Stimulated activated CD8-positive, alpha-beta memory T cell treated with anti-CD3 and anti-CD28 coated beads, Interleukin-12 subunit alpha, Interleukin-12 subunit beta, amount 100 ng/mL, for 24 hours (primary cell): Measurements from ENCODE around the gene TPSG1.

Experiments
- DNase-seq: peaks from one replicate; pipeline ENCODE4 v3.0.0-alpha.2; 2020; ENCODE audit errors: extremely low read depth

TPSG1 gene

GRCh38 chr16:1176280-1176897 is 48.7 kb downstream of the TPSG1 start:
- DNase-seq = no peak

DNA sequence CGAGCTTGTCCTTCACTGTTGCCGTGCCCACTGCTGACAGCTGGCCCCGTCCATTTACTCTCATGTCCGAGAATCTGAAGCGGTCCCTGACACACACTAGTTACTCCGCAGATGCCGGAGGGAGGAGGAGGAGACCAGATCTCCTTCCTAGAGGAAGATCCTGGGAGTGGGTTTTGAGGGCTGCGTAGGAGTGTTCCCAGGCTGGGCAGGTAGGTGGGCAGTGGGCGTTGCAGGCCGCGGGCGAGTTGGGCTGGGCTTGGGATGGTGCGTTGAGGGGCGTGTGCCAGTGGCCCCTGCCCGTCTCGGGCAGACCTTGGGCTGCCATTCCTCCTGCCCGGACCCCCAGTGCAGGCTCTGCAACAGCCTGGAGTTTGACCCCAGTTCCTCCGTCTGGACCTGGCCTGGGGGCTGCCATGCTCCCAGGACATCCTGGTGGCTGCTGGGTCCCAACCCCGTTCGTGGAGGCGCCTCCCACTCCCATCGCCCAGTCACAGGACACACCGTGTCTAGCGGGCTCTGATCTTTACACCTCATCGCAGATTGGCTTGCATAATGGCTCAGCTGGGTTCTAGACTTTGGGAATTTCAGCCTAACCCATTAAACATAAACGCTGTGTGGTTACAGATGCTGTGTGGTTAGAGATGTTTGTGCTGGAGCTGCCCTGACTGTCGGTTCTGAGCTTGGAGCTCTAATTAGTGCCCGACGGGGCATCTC is 49.3 kb downstream of the TPSG1 start:
- DNase-seq = no peak

GRCh38 chr16:1174477-1175357 is 50.4 kb downstream of the TPSG1 start:
- no peak for DNase-seq

GRCh38 chr16:1173788-1174451 is 51.1 kb downstream of the TPSG1 start:
- no peak for DNase-seq

DNA sequence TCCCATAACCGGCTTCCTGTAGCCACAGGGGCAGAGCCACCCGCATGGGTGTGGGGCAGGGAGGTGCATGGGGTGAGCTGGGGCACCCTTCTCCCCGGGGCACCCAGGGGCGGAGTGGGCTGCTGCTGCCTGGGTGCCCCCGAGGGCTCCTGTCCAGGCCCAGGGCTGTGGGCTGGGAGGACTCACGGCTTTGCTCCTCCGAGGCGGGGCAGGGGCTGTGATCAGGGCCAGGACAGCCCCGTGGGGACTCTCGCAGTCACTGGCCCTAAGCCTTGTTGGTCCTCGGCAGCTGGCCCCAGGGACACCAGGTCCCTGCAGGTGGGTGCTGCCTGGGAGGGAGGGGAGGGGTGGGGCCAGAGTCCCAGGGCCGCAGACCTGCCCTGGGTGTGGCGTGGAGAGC is 52.4 kb downstream of the TPSG1 start:
- no peak for DNase-seq

DNA sequence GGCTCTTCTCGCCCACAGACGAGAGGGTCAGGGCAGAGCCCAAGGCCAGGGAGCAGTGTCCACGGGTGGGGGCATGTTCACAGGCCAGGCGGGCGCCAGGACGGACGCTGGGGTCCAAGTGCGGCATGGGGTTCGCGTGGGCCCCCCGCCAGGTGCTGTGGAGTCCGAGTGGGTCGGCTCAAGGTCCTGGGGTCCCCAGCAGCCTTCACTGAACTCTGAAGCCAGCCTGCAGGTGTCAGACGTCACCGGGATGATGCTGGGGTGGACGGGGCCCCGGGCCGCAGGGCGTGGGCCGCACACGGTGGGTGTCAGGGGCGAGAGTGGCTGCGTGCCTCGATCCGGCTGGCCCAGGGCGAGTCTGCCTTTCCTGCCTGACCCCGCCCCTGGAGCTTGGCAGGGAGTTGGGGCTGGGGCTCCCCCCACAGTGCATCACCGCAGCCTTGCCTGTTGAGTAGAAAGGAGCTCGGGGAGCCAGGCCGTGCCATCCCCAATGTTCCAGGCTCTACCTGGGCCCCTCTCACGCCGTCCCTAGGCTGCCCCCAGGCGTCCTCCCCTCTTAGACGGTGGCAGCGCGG is 53.1 kb downstream of the TPSG1 start:
- DNase-seq = no peak
